Epithelial cell of esophagus (primary cell): ENCODE results near the gene GPR84.
"Not testable (repeated sequence)": the region's sequence is repeated elsewhere in the genome, so short reads cannot be mapped to it uniquely, and the experiment has no call there.

Source experiments
- DNase-seq: peaks from one replicate; pipeline ENCODE4 v3.0.0; 2010; ENCODE audit warnings: low read depth
- H3K4me3 ChIP-seq: 2 replicates; pipeline ENCODE4 v1.5.1; 2011; ENCODE audit warnings: mild to moderate bottlenecking, low read length, control low read depth
- CTCF ChIP-seq: IDR thresholded peaks from 2 replicates; pipeline ENCODE4 v1.5.1; 2011; ENCODE audit warnings: low read depth, mild to moderate bottlenecking, low read length, control low read depth, inconsistent platforms; ENCODE audit not compliant: insufficient read depth; ENCODE audit errors: missing control alignments

Gene GPR84

GRCh38 chr12:54331461-54331860, 32.8 kb downstream of the GPR84 start:
- no peak for DNase-seq
- no peak for TF ChIP-seq CTCF
- H3K4me3 ChIP-seq, result no peak overlapping the region

GRCh38 chr12:54330442-54330841, 33.8 kb downstream of the GPR84 start:
- no peak for DNase-seq
- no peak overlapping the region for H3K4me3 ChIP-seq
- TF ChIP-seq CTCF, result no peak

GRCh38 chr12:54329759-54330158, 34.5 kb downstream of the GPR84 start:
- no peak for DNase-seq
- H3K4me3 ChIP-seq, result no peak overlapping the region
- TF ChIP-seq CTCF, result no peak

GRCh38 chr12:54328595-54329337, 35.5 kb downstream of the GPR84 start:
- DNase-seq, result no peak
- no peak overlapping the region for H3K4me3 ChIP-seq
- no peak for TF ChIP-seq CTCF

- H3K4me3 ChIP-seq, result peak overlapping the region; percentile 98
- not testable (repeated sequence) for DNase-seq
These were observed 38.7 kb downstream of the GPR84 start for GRCh38 chr12:54325442-54326109.

- peak; percentile 100 for DNase-seq
- peak within 1 kb of the TSS; percentile 98 for H3K4me3 ChIP-seq
- TF ChIP-seq CTCF, result peak; percentile 74
These were observed 39.5 kb downstream of the GPR84 start, which contains the start of gene COPZ1 for GRCh38 chr12:54324617-54325441. TSS of gene COPZ1 (plus strand) at chr12:54325131. CDS start at chr12:54325164, 33 bp downstream.

- DNase-seq, result no peak
- TF ChIP-seq CTCF, result no peak
- no peak overlapping the region for H3K4me3 ChIP-seq
These were observed 42.9 kb downstream of the GPR84 start for GRCh38 chr12:54321363-54321762.
